Medulla oblongata (tissue), 1 donor: Measurements from ENCODE around the gene WDR82.

Source experiments
- DNase-seq: peaks from one replicate; pipeline ENCODE4 v3.0.0-alpha.2; 2015; ENCODE audit errors: extremely low spot score

The WDR82 gene

DNA sequence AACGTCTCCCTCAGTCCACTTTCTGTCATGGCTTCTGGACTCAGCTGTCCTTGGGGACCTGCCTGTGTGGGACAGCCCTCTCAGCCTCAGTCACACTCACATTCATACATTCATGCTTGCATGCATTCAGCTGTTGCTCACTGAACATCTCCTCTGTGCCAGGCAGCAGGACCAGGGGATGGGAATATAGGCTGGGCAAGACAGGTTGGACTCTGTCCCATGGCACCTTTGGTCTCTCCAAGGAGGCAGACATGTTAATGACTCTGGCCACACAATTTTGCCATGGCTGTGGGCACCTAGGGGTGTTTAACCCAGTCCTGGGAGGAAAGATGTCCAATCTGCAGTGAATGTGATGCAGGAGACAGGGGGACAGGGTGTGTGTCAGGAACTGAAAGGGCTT is 29.9 kb upstream of the WDR82 start:
- no peak for DNase-seq

- DNase-seq: no peak
Observed at GRCh38 chr3:52306978-52307377, 28.5 kb upstream of the WDR82 start.

GRCh38 chr3:52305926-52306325 is 27.5 kb upstream of the WDR82 start:
- no peak for DNase-seq

- DNase-seq: no peak
Observed at GRCh38 chr3:52303811-52304210, 25.4 kb upstream of the WDR82 start.

DNA sequence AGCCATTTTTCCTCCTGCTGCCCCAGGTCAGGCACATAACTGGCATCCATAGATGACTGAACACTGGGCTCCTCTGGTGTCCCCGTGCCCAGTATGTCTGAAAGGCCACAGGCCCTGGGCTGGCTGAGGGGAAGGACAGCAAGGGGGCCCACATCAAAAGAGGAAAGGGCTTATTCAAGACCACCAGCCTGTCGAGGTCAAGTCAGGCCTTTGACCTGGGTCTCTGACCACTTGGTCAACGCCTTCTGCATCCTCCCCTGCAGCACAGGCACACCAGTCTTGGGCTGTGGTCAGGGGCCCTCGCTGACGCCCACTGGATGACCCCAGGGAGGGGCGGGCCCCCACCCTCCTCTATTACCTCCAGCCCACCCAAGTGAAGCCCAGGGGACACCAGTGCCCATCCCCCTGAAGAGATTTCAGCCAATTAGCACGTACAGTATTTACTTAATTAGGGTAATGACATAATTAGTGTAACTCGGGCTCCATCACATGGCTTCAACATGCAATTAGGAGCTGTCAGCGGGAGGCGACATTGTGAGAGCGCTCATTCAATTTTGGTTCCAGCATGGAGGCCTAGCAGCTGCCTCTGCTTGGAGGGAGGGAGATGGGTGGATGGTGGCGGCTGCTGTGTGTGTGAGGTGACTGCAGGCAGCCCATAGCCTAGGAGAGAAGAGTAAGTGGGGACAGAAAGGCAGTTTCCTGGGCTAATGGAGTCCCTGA is 24.1 kb upstream of the WDR82 start:
- DNase-seq: no peak

DNA sequence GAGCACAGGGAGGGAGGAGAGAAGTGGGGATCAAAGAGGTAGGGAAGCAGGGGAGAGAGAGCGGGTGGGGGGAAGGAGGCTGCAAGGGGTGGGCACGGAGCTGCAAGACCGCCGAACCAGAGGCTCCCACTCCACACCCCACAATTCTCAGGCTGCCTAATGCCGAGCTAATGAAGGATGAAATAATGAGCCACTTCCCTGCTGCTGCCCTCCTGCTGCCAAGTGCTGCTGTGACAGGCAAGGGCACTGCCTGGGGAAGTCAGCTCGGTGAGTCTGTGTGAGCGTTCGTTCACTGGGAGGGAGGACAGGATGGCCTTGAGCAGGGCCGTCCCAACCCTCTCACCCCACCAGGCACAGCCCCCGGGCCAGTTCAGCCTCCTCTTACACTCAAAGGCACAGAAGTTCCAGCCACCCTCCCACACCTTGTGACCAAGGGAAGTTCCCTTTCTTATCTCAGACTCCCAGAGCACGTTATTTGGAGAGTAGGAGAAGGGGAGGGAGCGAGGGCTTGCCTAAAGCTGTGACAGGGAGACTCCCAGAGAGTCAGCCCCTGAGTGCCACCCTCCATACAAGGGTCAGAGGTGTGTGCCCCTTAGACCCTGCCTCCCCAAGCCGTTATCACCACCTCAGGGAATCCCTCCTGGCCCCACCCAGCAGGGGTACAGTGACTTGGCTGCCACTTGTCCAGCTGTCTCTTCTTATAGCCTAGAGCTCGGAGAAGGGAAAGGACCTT is 21.6 kb upstream of the WDR82 start:
- no peak for DNase-seq

GRCh38 chr3:52299247-52299878 is 20.9 kb upstream of the WDR82 start:
- DNase-seq: no peak

DNA sequence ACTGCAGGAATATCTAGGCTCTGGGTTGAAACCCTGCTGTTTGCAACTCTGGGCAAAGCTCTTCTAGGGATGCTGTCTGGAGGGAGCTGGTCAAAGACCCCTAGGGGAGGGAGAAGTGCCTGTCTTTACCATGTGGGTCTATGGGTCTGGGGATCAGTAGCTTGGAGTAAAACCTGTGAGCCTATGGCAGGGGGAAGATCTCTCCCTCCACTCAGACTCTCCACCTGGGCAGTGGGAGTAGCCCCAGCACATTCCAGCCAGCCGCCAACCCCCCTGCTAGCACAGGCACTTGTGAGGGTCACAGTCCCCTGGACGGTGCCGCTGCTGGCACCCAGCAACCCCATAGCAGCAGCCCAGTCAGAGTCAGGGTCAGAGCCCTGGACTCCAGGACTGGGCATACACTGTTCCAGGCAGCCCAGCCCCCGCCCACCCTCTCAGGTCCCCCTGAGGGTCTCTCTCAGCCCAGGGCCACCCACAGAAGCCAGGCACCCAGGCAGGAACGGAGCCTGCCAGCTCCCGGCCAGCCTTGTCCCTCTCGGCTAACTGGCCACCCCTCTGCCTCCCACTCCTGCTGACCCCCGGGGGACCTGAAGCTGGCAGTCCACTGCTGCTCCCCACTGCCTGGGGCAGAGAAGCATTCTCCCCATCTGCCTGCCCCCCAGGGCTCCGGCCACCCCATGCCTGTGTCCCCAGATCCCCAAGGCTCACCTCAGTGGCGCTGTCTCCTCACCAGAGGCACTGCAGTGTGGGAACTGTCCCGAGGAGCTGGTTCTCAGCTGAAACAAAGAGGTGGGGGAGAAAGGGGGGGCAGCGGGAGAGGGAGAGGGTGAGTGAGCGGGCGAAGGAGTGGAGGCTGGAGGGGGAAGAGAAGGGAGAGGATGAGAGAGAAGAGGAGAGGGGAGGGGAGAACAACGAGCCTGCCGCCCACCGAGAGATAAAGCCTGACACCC is 20.0 kb upstream of the WDR82 start:
- DNase-seq: peak; percentile 42

DNA sequence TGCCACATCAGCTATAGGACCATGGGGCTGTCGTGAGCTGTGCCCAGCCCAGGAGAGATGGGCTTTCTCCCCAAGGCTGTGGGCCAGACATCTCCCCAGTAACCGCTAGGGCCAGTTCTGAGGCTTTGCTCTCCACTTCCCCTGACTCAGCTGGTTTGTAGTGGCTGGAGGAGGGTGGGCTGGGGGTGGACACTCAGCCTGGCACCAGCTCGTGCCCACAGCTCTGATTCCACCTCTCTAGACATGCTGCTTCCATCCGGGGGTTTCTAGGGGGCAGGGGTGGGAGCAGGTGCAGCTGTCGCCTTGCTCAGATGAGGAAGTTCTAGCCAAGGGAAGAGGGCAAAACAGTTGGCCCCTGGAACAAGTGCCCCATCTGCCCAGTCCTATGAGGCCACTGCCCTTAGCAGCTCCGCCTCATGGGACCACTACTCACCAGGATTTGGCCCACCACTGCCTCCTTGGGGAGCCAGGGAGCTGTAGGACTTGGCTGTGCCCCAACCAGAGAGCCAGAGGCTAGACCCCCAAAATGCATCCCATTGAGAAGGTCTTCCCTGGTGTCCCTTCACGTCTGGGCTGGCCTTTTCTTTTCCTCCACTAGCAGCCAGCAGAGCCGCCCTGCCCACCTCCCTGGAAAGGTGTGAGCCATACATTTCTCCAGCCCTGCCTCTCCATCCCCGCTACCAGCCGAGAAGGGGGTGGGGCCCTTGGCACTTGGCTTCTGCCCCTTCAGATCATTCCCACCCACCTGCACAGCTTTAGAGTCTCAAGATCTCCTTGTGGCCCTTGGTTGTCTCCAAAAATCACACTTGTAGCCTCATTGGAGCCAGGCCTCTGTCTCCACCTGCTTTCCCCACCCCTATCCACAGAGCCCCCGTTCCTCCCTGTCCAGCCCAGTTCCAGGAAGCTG is 19.0 kb upstream of the WDR82 start:
- no peak for DNase-seq

DNA sequence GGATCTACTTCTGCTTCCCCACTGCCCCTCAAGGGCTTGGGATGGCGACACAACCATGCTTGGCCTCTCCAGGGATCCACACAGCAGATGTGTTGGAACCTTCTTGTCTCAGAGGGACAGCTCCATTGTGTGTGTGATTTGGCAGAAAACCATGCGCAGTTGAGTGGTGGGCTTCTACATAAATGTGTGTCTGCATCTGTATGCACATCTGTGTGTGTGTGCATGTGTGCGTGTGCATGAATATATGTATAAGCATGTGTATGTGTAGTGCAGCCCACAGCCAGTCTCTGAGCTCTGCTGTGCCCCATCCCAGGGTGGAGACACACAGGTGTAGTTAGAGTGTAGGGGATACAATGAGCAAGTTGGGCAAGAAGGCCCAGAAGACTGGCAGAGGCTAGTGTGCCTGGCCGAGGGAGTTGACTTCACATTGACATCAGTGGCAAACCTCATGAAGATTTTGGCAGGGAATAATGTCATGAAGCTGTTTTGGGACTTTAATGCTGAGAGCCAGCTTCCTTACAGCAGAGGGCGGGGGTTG is 17.3 kb upstream of the WDR82 start:
- DNase-seq: no peak

GRCh38 chr3:52294320-52295150 is 16.1 kb upstream of the WDR82 start:
- DNase-seq: no peak

GRCh38 chr3:52293491-52294319 is 15.3 kb upstream of the WDR82 start:
- DNase-seq: no peak

- DNase-seq: no peak
Observed at GRCh38 chr3:52292247-52293065, 14.0 kb upstream of the WDR82 start.

GRCh38 chr3:52291508-52292181 is 13.2 kb upstream of the WDR82 start:
- no peak for DNase-seq

GRCh38 chr3:52290596-52291507 is 12.4 kb upstream of the WDR82 start:
- no peak for DNase-seq
